Measurements from ENCODE around the gene ZNF112. TPM values are rescaled to one million over a fixed set of nuclear protein-coding genes. Genes with fewer than 3 reads are reported as not detected.
"Not testable (repeated sequence)": the region's sequence is repeated elsewhere in the genome, so short reads cannot be mapped to it uniquely, and the experiment has no call there.

The ZNF112 gene
- total RNA-seq: 1 to 10 TPM; 2.6 to 9.1 (median 6.3) TPM

DNA sequence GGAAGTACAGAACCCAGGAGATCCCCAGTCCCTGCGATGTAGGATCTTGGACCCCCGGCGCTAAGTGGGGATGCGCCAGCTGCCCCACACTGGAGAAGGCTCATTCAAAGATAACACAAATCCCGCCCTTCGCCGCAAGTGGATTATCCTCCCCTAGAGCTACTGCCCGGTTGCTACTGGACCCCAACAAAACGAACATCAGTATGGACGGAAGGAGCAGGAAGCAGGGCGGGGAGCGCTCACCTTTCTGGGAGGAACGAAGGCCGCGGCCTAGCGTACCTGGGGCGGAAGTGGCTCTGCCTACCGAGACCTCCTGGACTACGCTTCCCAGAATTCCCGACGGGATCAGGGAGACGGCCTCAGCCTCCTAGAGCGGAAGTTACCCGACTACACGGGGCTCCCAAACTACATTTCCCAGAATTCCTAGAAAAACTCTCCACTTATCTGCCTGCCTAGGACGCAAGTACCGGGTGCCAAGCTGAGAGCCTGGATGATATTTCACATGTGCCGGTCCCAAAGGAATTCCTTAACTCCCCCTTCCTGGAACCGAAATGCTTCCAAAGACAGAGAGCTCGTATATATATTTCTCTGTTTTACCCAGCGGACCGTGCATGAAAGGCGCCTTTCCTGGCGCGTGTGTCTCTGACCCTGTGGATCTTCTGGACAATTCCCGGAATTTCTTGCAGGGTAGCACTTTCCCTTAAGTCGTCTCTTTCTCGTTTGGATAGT lies at the start of gene ZNF112:
Gene ZNF112, minus strand, starts transcription at position 298 of the 729 bp plus-strand sequence. CDS start 16,141 bp downstream, outside the sequence.
- Histone ChIP-seq H3K9me3 (peaks cover 0 to 4% (median 1%) of the 10 kb centered on the region in 4 donors), H3K4me1 (peaks cover 0 to 5% (median 0%) of the 10 kb centered on the region in 4 donors), H3K4me3 (peak within 1 kb of the TSS; percentile 24 to 69 (median 52)), H3K36me3 (no peaks in the 10 kb centered on the region), H3K27me3 (no peaks in the 10 kb centered on the region), H3K27ac (peak within 1 kb of the TSS in 3 of 4 donors; percentile 34 to 49 (median 46))
- DNase-seq: peak; percentile 52 to 92 (median 87)
- TF ChIP-seq, protein P1, sequence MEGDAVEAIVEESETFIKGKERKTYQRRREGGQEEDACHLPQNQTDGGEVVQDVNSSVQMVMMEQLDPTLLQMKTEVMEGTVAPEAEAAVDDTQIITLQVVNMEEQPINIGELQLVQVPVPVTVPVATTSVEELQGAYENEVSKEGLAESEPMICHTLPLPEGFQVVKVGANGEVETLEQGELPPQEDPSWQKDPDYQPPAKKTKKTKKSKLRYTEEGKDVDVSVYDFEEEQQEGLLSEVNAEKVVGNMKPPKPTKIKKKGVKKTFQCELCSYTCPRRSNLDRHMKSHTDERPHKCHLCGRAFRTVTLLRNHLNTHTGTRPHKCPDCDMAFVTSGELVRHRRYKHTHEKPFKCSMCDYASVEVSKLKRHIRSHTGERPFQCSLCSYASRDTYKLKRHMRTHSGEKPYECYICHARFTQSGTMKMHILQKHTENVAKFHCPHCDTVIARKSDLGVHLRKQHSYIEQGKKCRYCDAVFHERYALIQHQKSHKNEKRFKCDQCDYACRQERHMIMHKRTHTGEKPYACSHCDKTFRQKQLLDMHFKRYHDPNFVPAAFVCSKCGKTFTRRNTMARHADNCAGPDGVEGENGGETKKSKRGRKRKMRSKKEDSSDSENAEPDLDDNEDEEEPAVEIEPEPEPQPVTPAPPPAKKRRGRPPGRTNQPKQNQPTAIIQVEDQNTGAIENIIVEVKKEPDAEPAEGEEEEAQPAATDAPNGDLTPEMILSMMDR (IDR thresholded peaks at IDR 0.05): no peak
- TF ChIP-seq POLR2A (IDR thresholded peaks at IDR 0.05): peak in 1 of 2 donors; percentile 46

DNA sequence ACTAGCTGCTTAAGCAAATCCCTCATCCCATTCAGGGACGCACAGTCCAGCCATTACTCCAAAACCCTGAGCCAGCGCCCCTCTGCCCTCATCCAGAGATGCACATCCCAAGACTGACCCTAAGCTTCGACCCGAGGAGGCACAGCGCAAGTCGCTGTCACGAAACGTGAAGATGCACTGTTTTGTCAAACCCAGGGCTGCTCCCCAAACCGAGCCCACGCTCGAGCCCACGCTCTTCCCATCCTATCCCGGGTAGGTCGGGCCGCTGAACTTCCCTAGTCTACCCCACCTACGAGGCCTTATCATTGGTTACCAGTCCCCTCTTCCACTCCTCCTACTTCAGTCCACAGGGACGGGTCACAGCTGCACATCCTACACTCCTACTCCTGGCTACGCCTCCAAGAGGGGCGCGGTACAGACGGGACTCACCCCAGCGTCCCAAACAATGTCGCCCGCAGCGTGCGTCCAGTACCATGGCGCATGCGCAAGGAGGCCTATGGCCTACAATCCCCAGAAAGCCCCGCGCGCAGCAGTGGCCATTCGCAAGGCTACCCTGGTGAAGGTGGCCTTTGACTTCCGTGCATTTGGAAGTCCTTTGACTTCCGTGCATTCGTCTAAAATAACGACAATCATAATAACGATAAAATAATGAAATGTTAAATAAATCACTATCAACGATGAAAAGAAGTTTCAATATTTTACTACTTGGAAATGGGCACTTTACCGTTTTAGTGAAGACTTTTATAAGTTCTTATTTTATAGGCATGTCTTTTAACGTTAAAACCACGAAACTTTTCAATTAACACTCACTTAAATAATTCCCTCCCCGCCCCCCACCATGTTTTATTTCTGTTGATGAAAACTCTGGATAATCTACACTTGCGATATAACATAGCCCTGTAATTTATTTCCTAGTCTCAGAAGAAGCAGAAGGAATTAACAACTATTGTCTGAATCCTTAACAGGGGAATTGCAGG lies 44.9 kb upstream of the ZNF112 start, which contains the start of gene ZNF285:
Gene ZNF285, minus strand, starts transcription at position 470 of the 977 bp plus-strand sequence. CDS start 4,395 bp downstream, outside the sequence.
- Histone ChIP-seq H3K27ac (no peak within 1 kb of the TSS), H3K36me3 (no peaks in the 10 kb centered on the region), H3K9me3 (peaks cover 0 to 11% (median 0%) of the 10 kb centered on the region in 4 donors), H3K27me3 (no peaks in the 10 kb centered on the region), H3K4me3 (peak within 1 kb of the TSS; percentile 34 to 60 (median 48)), H3K4me1 (no peaks in the 10 kb centered on the region)
- no peak for TF ChIP-seq POLR2A (IDR thresholded peaks at IDR 0.05)
- TF ChIP-seq, protein P1 (IDR thresholded peaks at IDR 0.05): no peak
- DNase-seq: peak; percentile 65 to 91 (median 86)

- not testable (repeated sequence) for H3K4me1 ChIP-seq, H3K36me3 ChIP-seq, DNase-seq, H3K27me3 ChIP-seq, H3K9me3 ChIP-seq, H3K27ac ChIP-seq, H3K4me3 ChIP-seq
Measured at GRCh38 chr19:44389268-44389667, 32.8 kb upstream of the ZNF112 start.

GRCh38 chr19:44374789-44375188 lies 18.3 kb upstream of the ZNF112 start:
- Histone ChIP-seq H3K27ac (no peak overlapping the region), H3K27me3 (no peaks in the 10 kb centered on the region), H3K36me3 (no peaks in the 10 kb centered on the region), H3K4me1 (no peaks in the 10 kb centered on the region), H3K4me3 (no peak overlapping the region), H3K9me3 (no peaks in the 10 kb centered on the region)
- no peak for DNase-seq
- TF ChIP-seq POLR2A (IDR thresholded peaks at IDR 0.05): no peak
- TF ChIP-seq, protein P1 (IDR thresholded peaks at IDR 0.05): no peak

GRCh38 chr19:44371815-44372480 lies 15.5 kb upstream of the ZNF112 start:
- no peak for DNase-seq
- TF ChIP-seq, protein P1 (IDR thresholded peaks at IDR 0.05): no peak
- no peak for TF ChIP-seq POLR2A (IDR thresholded peaks at IDR 0.05)
- Histone ChIP-seq H3K4me1 (no peaks in the 10 kb centered on the region), H3K27me3 (no peaks in the 10 kb centered on the region), H3K36me3 (no peaks in the 10 kb centered on the region), H3K9me3 (no peaks in the 10 kb centered on the region), H3K4me3 (no peak overlapping the region), H3K27ac (no peak overlapping the region)
